ENCODE data around the gene NHSL1.

NHSL1 gene

DNA sequence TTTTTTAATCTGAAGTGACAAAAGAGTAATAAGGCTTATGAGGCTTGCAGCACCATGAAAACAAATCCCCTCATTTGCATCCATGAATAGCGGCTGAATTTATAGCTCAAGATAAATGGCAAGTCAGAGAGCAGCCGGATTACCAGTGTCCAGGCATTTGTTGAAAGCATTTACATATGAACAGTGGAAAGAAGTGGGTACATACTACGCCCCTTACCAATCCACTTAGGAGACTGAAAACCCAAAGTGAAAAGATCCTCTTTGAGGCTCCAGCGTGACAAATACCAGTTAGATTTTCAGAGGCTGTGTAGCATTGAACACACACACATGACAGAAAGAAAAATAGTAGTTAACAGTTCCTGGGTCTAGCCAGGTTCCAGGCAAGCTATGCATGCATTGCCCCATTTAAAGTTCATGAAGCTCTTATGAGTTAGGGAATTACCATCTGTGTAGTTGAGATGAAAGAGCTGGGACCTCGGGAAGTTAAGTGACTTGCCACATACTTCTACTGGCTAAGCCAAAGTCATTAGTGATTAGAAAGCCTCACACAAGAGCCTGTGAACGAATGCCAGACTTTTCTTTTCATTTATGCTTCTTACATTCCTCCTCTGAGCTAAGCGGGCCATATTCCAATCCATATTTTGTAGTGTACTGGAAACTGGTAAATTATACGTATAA lies 28.3 kb upstream of the NHSL1 start:
- no peak overlapping the region for H3K4me2 ChIP-seq (ENCODE audit: insufficient read depth, low read length, poor library complexity, severe bottlenecking)
- no peak overlapping the region for H2AK5ac ChIP-seq (ENCODE audit: low read depth, low read length)
- peak; percentile 24 for DNase-seq (ENCODE audit: low spot score)
- H3K4me3 ChIP-seq (ENCODE audit: low read length in 2 of 2): peak overlapping the region in 1 of 2 donors; percentile 7
- H3K4ac ChIP-seq (ENCODE audit: low read length): no peak overlapping the region
- no peak overlapping the region for H3K27ac ChIP-seq (replicated peaks; ENCODE audit: low read length)
- H3K4me1 ChIP-seq (ENCODE audit: control insufficient read depth in 2 of 2, insufficient read depth in 1 of 2, low read depth in 1 of 2, low read length in 2 of 2): peaks cover 13 to 32% of the 10 kb centered on the region in 2 donors
- no peak overlapping the region for H3K14ac ChIP-seq (ENCODE audit: low read length)
- peaks cover 2 to 3% of the 10 kb centered on the region in 2 donors for H3K9me3 ChIP-seq (replicated peaks in 1 of 2; ENCODE audit: control insufficient read depth in 2 of 2, insufficient read depth in 1 of 2, low read depth in 1 of 2, low read length in 2 of 2)
- H3K36me3 ChIP-seq (replicated peaks in 1 of 2; ENCODE audit: control insufficient read depth in 2 of 2, insufficient read depth in 2 of 2, low read length in 2 of 2): peaks cover 0 to 6% of the 10 kb centered on the region in 2 donors
- H3K18ac ChIP-seq (ENCODE audit: low read length): no peak overlapping the region
- no CpG with 5 or more reads among the region's 8 CpGs for WGBS, 2 donors (ENCODE audit: extremely low coverage in 2 of 2, insufficient read length in 2 of 2, insufficient replicate concordance in 1 of 2)
- H2BK12ac ChIP-seq (ENCODE audit: low read length): no peak overlapping the region
- no peak overlapping the region for H4K8ac ChIP-seq (ENCODE audit: low read depth, low read length)
- H3K9ac ChIP-seq (ENCODE audit: low read depth, low read length, poor library complexity): no peak overlapping the region
- H3K79me1 ChIP-seq (ENCODE audit: low read depth, low read length): no peaks in the 10 kb centered on the region
- H3K23ac ChIP-seq (ENCODE audit: low read depth, low read length, poor library complexity): no peak overlapping the region
- H4K91ac ChIP-seq (ENCODE audit: low read depth, low read length, poor library complexity): no peak overlapping the region
- H2AFZ ChIP-seq (ENCODE audit: low read length): no peak overlapping the region
- no peak overlapping the region for H2BK5ac ChIP-seq (ENCODE audit: low read length)
- H2BK120ac ChIP-seq (ENCODE audit: low read depth, low read length): no peak overlapping the region
- no peaks in the 10 kb centered on the region for H3K27me3 ChIP-seq (ENCODE audit: control insufficient read depth in 3 of 3, insufficient read depth in 3 of 3, low read depth in 1 of 3, low read length in 3 of 3)
- no peak overlapping the region for H2BK15ac ChIP-seq (ENCODE audit: low read length)

DNA sequence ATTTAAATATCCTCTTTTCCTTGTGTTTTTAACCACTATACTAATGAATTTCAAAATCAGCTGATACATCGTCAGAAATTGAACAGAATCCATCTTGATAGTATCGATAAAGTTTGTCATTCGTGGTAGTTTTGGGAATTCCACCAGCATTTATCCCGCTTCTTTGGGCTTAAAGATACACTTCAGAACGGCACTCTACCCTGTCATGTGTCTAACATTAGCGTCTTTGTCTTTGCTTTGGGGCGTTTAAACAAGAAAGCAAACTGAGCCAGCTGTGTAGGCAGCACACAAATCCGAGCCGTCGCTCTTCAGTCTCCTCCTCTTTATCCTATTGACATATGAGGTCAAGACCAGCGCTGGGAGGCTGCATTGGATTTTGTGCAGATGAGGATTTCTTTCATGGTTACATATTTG lies 27.5 kb upstream of the NHSL1 start:
- H3K9ac ChIP-seq (ENCODE audit: low read depth, low read length, poor library complexity): no peak overlapping the region
- H4K91ac ChIP-seq (ENCODE audit: low read depth, low read length, poor library complexity): no peak overlapping the region
- H2AK5ac ChIP-seq (ENCODE audit: low read depth, low read length): no peak overlapping the region
- no peak overlapping the region for H4K8ac ChIP-seq (ENCODE audit: low read depth, low read length)
- no peak overlapping the region for H3K4me2 ChIP-seq (ENCODE audit: insufficient read depth, low read length, poor library complexity, severe bottlenecking)
- peaks cover 0 to 5% of the 10 kb centered on the region in 2 donors for H3K36me3 ChIP-seq (replicated peaks in 1 of 2; ENCODE audit: control insufficient read depth in 2 of 2, insufficient read depth in 2 of 2, low read length in 2 of 2)
- H3K23ac ChIP-seq (ENCODE audit: low read depth, low read length, poor library complexity): no peak overlapping the region
- no peak overlapping the region for H2BK15ac ChIP-seq (ENCODE audit: low read length)
- H2BK120ac ChIP-seq (ENCODE audit: low read depth, low read length): no peak overlapping the region
- H3K18ac ChIP-seq (ENCODE audit: low read length): no peak overlapping the region
- no CpG with 5 or more reads among the region's 11 CpGs for WGBS, 2 donors (ENCODE audit: extremely low coverage in 2 of 2, insufficient read length in 2 of 2, insufficient replicate concordance in 1 of 2)
- H2AFZ ChIP-seq (ENCODE audit: low read length): peak overlapping the region; percentile 42
- no peak overlapping the region for H3K14ac ChIP-seq (ENCODE audit: low read length)
- H3K9me3 ChIP-seq (replicated peaks in 1 of 2; ENCODE audit: control insufficient read depth in 2 of 2, insufficient read depth in 1 of 2, low read depth in 1 of 2, low read length in 2 of 2): peaks cover 0 to 2% of the 10 kb centered on the region in 2 donors
- H3K4me1 ChIP-seq (ENCODE audit: control insufficient read depth in 2 of 2, insufficient read depth in 1 of 2, low read depth in 1 of 2, low read length in 2 of 2): peaks cover 13 to 33% of the 10 kb centered on the region in 2 donors
- H3K27ac ChIP-seq (replicated peaks; ENCODE audit: low read length): no peak overlapping the region
- H3K4ac ChIP-seq (ENCODE audit: low read length): no peak overlapping the region
- H2BK12ac ChIP-seq (ENCODE audit: low read length): no peak overlapping the region
- H3K79me1 ChIP-seq (ENCODE audit: low read depth, low read length): no peaks in the 10 kb centered on the region
- no peak overlapping the region for H2BK5ac ChIP-seq (ENCODE audit: low read length)
- DNase-seq (ENCODE audit: low spot score): peak; percentile 23
- H3K27me3 ChIP-seq (ENCODE audit: control insufficient read depth in 3 of 3, insufficient read depth in 3 of 3, low read depth in 1 of 3, low read length in 3 of 3): no peaks in the 10 kb centered on the region
- H3K4me3 ChIP-seq (ENCODE audit: low read length in 2 of 2): peak overlapping the region in 1 of 2 donors; percentile 7

DNA sequence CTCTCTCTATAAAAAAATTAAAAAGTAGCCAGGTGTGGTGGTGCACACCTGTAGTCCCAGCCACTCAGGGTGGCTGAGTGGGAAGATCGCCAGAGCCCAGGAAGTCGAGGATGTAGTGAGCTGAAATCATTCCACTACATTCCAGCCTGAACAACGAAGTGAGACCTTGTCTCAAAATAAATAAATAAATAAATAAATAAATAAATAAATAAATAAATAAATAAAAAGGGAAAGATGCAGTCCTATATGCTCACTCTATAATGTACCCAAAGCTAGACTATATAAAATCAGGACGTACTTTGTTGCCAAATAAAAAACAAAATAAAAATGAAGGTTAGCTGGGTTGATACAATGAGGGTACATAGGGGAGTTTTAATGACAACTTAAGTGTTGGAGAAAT lies 26.1 kb upstream of the NHSL1 start:
- no peak overlapping the region for H3K4me3 ChIP-seq (ENCODE audit: low read length in 2 of 2)
- H2BK15ac ChIP-seq (ENCODE audit: low read length): no peak overlapping the region
- H3K27me3 ChIP-seq (ENCODE audit: control insufficient read depth in 3 of 3, insufficient read depth in 3 of 3, low read depth in 1 of 3, low read length in 3 of 3): no peaks in the 10 kb centered on the region
- no peak overlapping the region for H3K4me2 ChIP-seq (ENCODE audit: insufficient read depth, low read length, poor library complexity, severe bottlenecking)
- H4K91ac ChIP-seq (ENCODE audit: low read depth, low read length, poor library complexity): no peak overlapping the region
- H3K23ac ChIP-seq (ENCODE audit: low read depth, low read length, poor library complexity): no peak overlapping the region
- H3K36me3 ChIP-seq (replicated peaks in 1 of 2; ENCODE audit: control insufficient read depth in 2 of 2, insufficient read depth in 2 of 2, low read length in 2 of 2): peaks cover 0 to 7% of the 10 kb centered on the region in 2 donors
- H3K9me3 ChIP-seq (replicated peaks in 1 of 2; ENCODE audit: control insufficient read depth in 2 of 2, insufficient read depth in 1 of 2, low read depth in 1 of 2, low read length in 2 of 2): peaks cover 0 to 2% of the 10 kb centered on the region in 2 donors
- H2BK120ac ChIP-seq (ENCODE audit: low read depth, low read length): no peak overlapping the region
- no peak for DNase-seq (ENCODE audit: low spot score)
- H2AFZ ChIP-seq (ENCODE audit: low read length): no peak overlapping the region
- no peak overlapping the region for H2AK5ac ChIP-seq (ENCODE audit: low read depth, low read length)
- no peaks in the 10 kb centered on the region for H3K79me1 ChIP-seq (ENCODE audit: low read depth, low read length)
- no peak overlapping the region for H3K27ac ChIP-seq (replicated peaks; ENCODE audit: low read length)
- no peak overlapping the region for H3K14ac ChIP-seq (ENCODE audit: low read length)
- H3K9ac ChIP-seq (ENCODE audit: low read depth, low read length, poor library complexity): no peak overlapping the region
- H4K8ac ChIP-seq (ENCODE audit: low read depth, low read length): no peak overlapping the region
- no CpG with 5 or more reads among the region's 4 CpGs for WGBS, 2 donors (ENCODE audit: extremely low coverage in 2 of 2, insufficient read length in 2 of 2, insufficient replicate concordance in 1 of 2)
- no peak overlapping the region for H2BK12ac ChIP-seq (ENCODE audit: low read length)
- peaks cover 13 to 33% of the 10 kb centered on the region in 2 donors for H3K4me1 ChIP-seq (ENCODE audit: control insufficient read depth in 2 of 2, insufficient read depth in 1 of 2, low read depth in 1 of 2, low read length in 2 of 2)
- no peak overlapping the region for H3K4ac ChIP-seq (ENCODE audit: low read length)
- H2BK5ac ChIP-seq (ENCODE audit: low read length): no peak overlapping the region
- no peak overlapping the region for H3K18ac ChIP-seq (ENCODE audit: low read length)

DNA sequence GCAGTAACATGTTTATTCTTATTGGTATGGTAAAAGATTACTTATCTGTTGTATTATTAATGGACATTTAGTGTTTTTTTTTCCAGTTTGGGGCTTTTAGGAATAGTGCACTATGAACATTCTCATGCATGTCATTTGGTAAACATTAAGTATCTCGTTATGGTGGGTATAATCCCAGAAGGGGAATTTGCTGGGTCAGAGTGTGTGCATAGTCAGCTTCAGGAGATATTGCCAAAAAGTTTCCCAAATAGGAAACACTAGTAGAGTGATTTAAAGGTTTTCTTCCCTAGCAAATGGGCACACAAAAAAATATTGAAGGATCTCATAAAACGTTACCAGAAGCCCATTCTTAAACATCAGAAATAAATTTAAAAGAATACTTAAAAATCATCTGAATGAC lies 25.2 kb upstream of the NHSL1 start:
- WGBS, 2 donors (ENCODE audit: extremely low coverage in 2 of 2, insufficient read length in 2 of 2, insufficient replicate concordance in 1 of 2): no CpG with 5 or more reads among the region's 2 CpGs
- H4K8ac ChIP-seq (ENCODE audit: low read depth, low read length): no peak overlapping the region
- no peak overlapping the region for H3K9ac ChIP-seq (ENCODE audit: low read depth, low read length, poor library complexity)
- H3K79me1 ChIP-seq (ENCODE audit: low read depth, low read length): no peaks in the 10 kb centered on the region
- H3K4me1 ChIP-seq (ENCODE audit: control insufficient read depth in 2 of 2, insufficient read depth in 1 of 2, low read depth in 1 of 2, low read length in 2 of 2): peaks cover 11 to 31% of the 10 kb centered on the region in 2 donors
- no peaks in the 10 kb centered on the region for H3K9me3 ChIP-seq (replicated peaks in 1 of 2; ENCODE audit: control insufficient read depth in 2 of 2, insufficient read depth in 1 of 2, low read depth in 1 of 2, low read length in 2 of 2)
- DNase-seq (ENCODE audit: low spot score): no peak
- no peak overlapping the region for H4K91ac ChIP-seq (ENCODE audit: low read depth, low read length, poor library complexity)
- H3K27ac ChIP-seq (replicated peaks; ENCODE audit: low read length): no peak overlapping the region
- no peak overlapping the region for H2BK5ac ChIP-seq (ENCODE audit: low read length)
- no peak overlapping the region for H2AFZ ChIP-seq (ENCODE audit: low read length)
- no peaks in the 10 kb centered on the region for H3K27me3 ChIP-seq (ENCODE audit: control insufficient read depth in 3 of 3, insufficient read depth in 3 of 3, low read depth in 1 of 3, low read length in 3 of 3)
- no peak overlapping the region for H2BK120ac ChIP-seq (ENCODE audit: low read depth, low read length)
- no peak overlapping the region for H3K14ac ChIP-seq (ENCODE audit: low read length)
- no peak overlapping the region for H2AK5ac ChIP-seq (ENCODE audit: low read depth, low read length)
- H3K4ac ChIP-seq (ENCODE audit: low read length): no peak overlapping the region
- H2BK15ac ChIP-seq (ENCODE audit: low read length): no peak overlapping the region
- H3K18ac ChIP-seq (ENCODE audit: low read length): no peak overlapping the region
- no peak overlapping the region for H3K4me3 ChIP-seq (ENCODE audit: low read length in 2 of 2)
- peaks cover 0 to 7% of the 10 kb centered on the region in 2 donors for H3K36me3 ChIP-seq (replicated peaks in 1 of 2; ENCODE audit: control insufficient read depth in 2 of 2, insufficient read depth in 2 of 2, low read length in 2 of 2)
- H3K4me2 ChIP-seq (ENCODE audit: insufficient read depth, low read length, poor library complexity, severe bottlenecking): no peak overlapping the region
- no peak overlapping the region for H3K23ac ChIP-seq (ENCODE audit: low read depth, low read length, poor library complexity)
- H2BK12ac ChIP-seq (ENCODE audit: low read length): no peak overlapping the region
